Mesodermal cell (in vitro differentiated cells): ENCODE data around the gene MTA1.
A peak's percentile ranks its signal among the peaks of the same experiment; 100 is the strongest.

Source experiments
- H3K27ac ChIP-seq: 2 replicates; pipeline ENCODE4 v1.7.0; 2013; ENCODE audit warnings: mild to moderate bottlenecking, low read depth, low read length, moderate library complexity; ENCODE audit not compliant: severe bottlenecking
- H3K36me3 ChIP-seq: 2 replicates; pipeline ENCODE4 v1.7.1; 2013; ENCODE audit warnings: mild to moderate bottlenecking, low read length, moderate library complexity; ENCODE audit not compliant: control insufficient read depth, insufficient read depth
- H3K4me1 ChIP-seq: one replicate; pipeline ENCODE4 v1.7.1; 2013; ENCODE audit warnings: mild to moderate bottlenecking, low read length; ENCODE audit not compliant: insufficient read depth, control insufficient read depth, poor library complexity, severe bottlenecking
- H3K4me3 ChIP-seq: 2 replicates; pipeline ENCODE4 v1.7.0; 2013; ENCODE audit warnings: low read length, control low read depth, mild to moderate bottlenecking; ENCODE audit not compliant: insufficient read depth, poor library complexity, severe bottlenecking; ENCODE audit errors: extremely low read depth
- H3K9me3 ChIP-seq: 2 replicates; pipeline ENCODE4 v1.7.1; 2013; ENCODE audit warnings: mild to moderate bottlenecking, low read length, moderate library complexity; ENCODE audit not compliant: control insufficient read depth
- WGBS, 2 experiments: methylation state at CpG; one replicate each; pipeline ENCODE4 v1.1.5; 2013; ENCODE audit warnings: missing lambda C conversion rate in 2 of 2; ENCODE audit not compliant: insufficient coverage in 2 of 2; 5-methylcytosine and 5-hydroxymethylcytosine counted together

MTA1 gene

DNA sequence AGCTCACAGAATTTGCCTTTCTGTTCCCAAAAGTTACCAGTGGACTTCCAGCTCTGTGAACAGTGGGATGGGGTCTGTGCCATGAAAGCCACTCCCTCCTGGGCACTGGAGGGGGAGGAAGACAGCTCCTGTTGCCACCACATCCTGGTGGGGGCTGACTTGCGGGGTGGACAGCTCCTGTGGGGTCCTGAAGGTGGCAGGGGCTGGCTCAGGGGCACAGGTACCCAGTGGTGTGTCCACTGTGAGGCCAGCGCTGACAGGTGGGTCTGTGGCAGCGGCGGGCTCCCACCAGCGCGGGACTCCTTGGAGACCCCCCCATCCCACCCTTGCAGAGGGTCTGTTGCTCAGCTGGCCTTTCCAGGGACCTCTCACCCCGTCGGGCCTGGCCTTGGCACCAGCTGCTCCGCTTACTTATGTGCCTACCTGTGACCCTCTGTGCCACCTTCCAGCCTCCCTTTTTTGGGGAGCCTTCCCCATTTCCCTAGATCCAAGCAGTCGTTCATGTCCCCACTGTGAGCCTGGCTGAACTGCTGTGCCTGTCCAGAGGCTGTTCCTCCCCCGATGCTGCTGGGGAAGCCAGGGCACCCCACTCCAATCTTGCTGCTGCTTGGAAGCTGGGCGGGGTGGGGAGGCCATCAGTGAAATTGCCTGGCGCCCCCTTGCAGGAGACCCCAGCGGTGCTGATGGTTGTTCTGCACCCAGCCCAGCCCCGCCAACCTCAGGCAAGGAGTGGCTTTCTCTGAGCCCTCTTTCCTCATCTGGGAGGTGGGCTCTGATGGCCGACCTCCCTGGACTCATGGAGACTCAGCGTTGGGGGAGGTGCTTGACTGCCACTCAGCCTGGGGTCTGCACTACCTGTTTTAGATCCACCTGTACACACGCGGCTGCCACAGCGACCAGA is 73.6 kb downstream of the MTA1 start:
- H3K4me1 ChIP-seq, result peaks cover 14% of the 10 kb centered on the region
- no peaks in the 10 kb centered on the region for H3K9me3 ChIP-seq
- H3K36me3 ChIP-seq, result peaks cover 19% of the 10 kb centered on the region
- no peak overlapping the region for H3K27ac ChIP-seq
- 87 to 93% methylated on average over 12 to 19 of the region's 20 CpGs for WGBS, 2 experiments
- no peak overlapping the region for H3K4me3 ChIP-seq

DNA sequence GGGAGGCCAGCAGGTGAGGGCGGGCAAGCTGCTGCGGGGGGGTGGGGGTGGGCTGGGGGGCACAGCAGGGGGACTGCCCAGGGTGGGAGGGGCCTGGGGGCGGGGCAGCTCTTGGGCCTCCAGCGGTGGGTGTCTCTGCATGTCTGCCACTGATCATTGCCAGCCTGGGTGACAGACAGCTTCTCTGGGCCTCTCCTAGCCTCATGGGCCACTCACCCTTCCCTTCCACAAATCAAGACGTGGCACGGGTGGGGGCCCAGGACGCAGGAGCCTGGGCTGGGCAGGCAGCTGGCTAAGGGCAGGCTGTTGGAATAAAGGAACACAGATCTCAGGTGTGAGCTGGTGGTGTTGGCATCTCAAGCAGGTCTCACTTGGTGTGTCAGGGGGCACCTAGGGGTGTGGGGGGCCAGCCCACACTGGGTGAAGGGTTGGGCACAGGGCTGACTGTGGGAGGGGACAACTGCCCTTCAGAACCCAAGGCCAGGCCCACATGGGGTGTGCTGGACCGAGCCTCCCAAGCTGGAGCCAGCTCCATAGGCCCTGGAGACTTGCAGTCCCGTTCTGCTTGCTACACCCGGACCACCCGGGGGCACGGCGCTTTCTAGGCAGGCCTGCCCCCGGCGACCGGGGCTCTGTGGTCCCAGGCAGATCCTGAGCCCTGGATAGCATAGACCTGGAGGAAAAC is 74.4 kb downstream of the MTA1 start:
- H3K9me3 ChIP-seq, result no peaks in the 10 kb centered on the region
- peaks cover 22% of the 10 kb centered on the region for H3K36me3 ChIP-seq
- H3K27ac ChIP-seq, result no peak overlapping the region
- 97 to 98% methylated on average over 5 to 12 of the region's 16 CpGs for WGBS, 2 experiments
- peaks cover 9% of the 10 kb centered on the region for H3K4me1 ChIP-seq
- H3K4me3 ChIP-seq, result no peak overlapping the region

DNA sequence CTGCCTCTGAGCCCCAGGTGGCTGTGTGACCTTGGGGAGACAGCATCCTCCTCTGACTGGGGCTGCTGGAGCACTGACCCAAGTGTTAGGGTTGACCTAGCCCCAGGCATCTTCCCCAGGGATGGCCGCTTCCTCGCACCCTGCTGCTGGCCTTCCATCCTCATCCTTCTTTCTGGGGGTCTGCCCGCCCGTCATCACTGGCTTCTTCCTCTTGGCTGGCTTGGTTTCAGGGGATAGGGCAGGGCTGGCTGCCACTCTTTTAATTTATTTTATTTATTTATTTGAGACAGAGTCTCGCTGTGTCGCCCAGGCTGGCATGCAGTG is 74.9 kb downstream of the MTA1 start:
- 94 to 97% methylated on average over 6 of the region's 6 CpGs for WGBS, 2 experiments
- Histone ChIP-seq H3K36me3 (peaks cover 22% of the 10 kb centered on the region), H3K27ac (no peak overlapping the region), H3K4me3 (no peak overlapping the region), H3K4me1 (peaks cover 4% of the 10 kb centered on the region), H3K9me3 (no peaks in the 10 kb centered on the region)

DNA sequence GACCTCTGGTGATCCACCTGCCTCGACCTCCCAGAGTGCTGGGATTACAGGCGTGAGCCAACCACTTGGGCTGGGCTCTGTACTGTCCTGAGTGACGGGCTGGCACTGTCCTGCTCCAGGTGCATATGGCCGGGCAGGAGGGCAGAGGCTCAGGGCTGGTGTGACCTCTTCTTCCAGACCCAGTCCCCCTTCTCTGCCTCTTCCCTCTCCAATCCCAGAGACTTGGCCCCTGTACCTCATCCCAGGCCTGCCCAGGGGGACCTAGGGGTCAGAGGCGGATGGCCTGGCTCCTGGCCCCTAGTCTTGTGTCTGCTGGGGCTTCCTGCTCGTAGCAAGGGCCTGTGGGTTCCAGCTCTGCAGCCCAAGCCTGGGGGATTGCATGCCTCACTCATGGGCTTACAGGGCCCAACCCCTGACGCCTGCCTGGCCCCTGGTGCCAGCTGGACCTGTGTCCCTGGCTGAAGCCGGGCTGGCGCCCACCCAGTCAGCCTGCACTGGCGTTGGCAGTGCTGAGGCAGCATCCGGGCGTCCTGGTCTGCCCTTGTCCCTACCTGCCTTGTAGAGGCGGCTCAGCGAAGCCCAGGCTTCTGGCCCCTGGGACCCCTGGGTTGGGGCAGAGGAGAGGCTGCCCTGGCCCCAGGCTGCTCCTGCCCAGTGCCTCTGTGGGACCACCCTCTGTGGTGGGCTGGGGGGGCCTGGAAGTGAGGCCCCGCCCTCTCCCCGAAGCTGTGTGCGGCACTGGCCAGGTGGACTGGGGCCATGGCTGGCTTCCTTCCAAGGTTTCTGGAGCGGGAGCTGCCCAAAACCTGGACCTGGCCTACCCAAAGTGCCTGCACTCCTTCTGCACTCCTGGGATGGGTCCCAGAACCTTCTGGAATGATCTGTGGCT is 75.7 kb downstream of the MTA1 start:
- H3K4me1 ChIP-seq, result peaks cover 5% of the 10 kb centered on the region
- H3K9me3 ChIP-seq, result no peaks in the 10 kb centered on the region
- H3K4me3 ChIP-seq, result no peak overlapping the region
- no peak overlapping the region for H3K27ac ChIP-seq
- 92 to 93% methylated on average over 17 to 18 of the region's 18 CpGs for WGBS, 2 experiments
- H3K36me3 ChIP-seq, result peaks cover 22% of the 10 kb centered on the region

DNA sequence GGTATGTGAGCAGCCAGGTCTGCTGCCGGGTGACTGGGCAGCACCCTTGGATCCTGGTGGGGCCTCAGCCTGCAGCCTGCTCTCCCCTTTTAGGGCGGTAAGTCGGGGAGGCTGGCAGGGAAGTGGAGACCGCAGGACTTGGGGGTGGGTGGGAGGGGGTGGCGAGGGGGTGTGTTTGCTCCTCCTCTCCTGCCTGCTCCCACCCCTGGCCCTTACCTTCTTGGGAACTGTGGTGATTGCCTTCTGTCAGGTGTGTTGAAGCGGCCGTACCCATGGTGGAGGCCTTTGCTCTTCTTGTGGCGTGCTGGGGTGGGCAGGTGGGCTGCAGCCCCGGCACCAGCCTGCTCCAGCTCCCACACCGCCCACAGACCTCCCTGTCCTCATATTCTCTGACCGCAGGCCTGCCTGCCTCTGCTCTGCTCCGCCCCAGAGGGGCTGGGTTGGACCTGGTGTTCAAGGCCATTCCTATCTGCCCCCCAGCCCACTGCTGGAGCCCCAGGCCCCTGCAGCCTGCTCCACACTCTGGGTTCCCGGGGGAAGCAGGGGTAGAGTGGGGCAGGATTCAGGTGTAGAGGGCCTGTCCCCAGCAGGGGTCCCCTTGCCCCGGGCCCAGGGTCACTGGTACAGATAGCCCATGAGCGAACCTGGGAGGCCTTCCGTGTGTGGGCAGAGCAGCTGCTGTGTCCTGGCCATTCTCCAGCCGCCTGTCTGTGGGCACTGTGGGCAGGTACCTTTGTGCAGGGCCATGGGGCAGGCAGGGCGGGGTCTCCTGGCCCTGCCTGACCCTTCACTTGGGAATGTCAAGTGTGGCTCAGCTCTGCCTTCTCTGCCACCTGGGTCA is 76.6 kb downstream of the MTA1 start:
- Histone ChIP-seq H3K4me3 (no peak overlapping the region), H3K9me3 (no peaks in the 10 kb centered on the region), H3K36me3 (peaks cover 22% of the 10 kb centered on the region), H3K27ac (no peak overlapping the region), H3K4me1 (peaks cover 9% of the 10 kb centered on the region)
- WGBS, 2 experiments, result 86 to 92% methylated on average over 8 to 14 of the region's 18 CpGs

DNA sequence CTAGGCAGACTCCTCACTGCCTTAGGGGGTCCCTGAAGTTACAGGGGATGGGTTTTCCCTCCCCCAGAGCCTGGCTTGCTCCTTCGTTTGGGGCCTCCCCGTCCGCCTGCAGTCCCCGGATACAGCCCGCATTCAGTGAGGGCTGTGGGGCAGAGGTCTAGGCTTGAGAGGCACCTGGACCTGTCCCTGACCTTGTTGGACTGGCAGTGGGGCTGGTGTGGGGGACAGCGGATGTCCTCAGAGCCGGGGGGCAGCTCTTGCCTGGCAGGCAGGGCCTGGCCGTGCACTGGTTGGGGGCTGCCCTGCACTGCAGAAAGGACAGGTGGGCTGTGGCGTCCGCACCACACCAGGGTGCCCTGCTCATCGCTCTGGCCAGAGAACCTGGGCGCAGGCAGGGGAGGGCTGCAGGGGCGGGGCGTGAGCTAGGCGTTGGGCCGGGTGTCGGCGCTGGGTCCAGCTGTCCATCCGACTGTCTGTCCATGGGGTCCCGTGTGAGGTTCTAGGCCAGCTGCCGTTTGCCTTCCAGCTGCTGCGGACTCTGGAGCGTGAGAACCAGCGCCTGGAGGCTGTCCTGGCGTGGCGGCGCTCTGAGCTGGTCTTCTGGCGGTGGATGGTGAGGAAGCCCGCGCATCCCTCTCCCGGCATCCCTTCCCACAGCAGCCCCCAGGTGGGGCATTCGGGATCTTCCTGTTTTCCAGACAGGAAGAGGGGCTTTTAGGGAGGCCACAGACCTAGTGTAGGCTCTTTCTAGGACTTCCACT is 77.4 kb downstream of the MTA1 start:
- Histone ChIP-seq H3K27ac (no peak overlapping the region), H3K4me1 (peaks cover 7% of the 10 kb centered on the region), H3K36me3 (peaks cover 22% of the 10 kb centered on the region), H3K9me3 (no peaks in the 10 kb centered on the region), H3K4me3 (no peak overlapping the region)
- WGBS, 2 experiments, result 94 to 96% methylated on average over 25 to 27 of the region's 32 CpGs

DNA sequence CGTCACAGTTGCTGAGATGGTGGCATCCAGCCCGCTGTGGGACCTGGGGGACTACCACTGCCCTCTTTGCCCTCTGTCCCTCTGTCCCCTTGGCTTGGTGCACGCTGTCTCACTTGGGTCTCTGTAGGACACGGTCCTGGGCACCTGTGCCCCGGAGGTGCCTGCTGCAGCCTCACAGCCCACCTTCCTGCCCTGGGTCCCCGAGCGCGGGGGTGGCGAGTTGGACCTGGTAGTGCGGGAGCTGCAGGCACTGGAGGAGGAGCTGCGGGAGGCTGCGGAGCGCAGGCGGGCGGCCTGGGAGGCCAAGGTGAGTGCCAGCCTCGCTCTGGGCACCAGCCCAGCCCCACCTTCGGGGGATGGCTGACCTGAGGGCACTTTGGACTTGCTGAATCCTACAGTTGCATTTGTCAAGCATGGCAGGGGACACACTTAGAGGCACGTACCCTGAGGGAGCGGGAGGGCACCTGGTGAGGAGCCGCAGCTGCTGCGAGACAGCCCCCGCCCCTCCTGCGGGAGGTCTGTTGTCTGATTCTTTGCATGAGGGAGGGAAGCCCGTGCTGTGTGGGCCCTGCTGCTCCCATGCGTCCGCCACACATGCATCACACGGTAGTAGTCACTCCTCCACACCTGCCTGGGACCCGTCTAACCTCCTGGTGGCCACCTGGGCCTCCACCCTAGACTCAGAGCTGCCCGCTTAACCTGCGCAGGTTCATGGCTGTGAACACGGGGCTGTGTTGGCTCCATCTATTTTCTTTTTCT is 78.2 kb downstream of the MTA1 start:
- Histone ChIP-seq H3K27ac (no peak overlapping the region), H3K9me3 (no peaks in the 10 kb centered on the region), H3K4me3 (no peak overlapping the region), H3K4me1 (peaks cover 5% of the 10 kb centered on the region), H3K36me3 (peaks cover 18% of the 10 kb centered on the region)
- 94 to 97% methylated on average over 28 to 31 of the region's 31 CpGs for WGBS, 2 experiments

DNA sequence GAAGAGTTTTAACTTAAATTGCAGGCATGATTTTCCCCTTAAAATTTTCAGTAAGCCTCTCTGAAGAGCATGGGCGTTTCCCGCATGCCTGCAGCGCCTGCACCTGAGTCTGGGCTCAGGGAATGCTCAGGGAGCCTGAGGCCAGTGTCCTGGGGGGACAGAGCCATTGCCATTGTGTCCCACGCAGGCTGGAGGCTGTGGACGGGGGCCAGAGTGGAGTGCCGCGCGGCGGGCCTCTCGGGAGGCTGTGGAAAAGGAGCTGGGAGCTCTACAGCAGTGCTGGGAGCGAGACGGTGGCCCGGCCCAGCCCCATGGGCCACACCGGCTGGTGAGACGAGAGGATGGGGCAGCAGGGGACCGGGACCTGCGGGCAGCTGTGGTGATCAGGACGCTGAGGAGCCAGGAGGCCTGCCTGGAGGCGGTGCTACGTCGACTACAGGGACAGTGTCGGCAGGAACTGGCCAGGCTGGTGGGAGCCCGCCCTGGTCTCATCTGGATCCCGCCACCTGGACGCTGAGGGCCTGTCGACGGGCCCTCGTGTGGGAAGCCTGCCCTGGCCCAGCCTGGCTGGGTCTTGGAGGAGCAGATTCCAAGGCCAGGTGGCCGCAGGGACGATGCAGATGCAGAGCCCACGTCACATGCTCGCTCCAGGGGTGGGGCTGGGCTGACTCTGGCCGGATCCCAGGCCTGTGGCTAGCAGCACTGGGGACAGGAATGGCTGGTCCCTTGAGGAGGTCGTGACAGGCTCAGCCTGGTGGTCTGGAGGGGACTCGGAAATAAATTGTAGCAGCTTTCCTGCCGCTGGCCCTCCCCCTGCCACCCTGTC is 79.0 kb downstream of the MTA1 start:
- Histone ChIP-seq H3K36me3 (peaks cover 13% of the 10 kb centered on the region), H3K4me3 (no peak overlapping the region), H3K9me3 (no peaks in the 10 kb centered on the region), H3K27ac (peak overlapping the region; percentile 29), H3K4me1 (peaks cover 5% of the 10 kb centered on the region)
- 90 to 91% methylated on average over 35 of the region's 36 CpGs for WGBS, 2 experiments
